Measurements from ENCODE around the gene APBA1.
"Not testable (repeated sequence)": the region's sequence is repeated elsewhere in the genome, so short reads cannot be mapped to it uniquely, and the experiment has no call there.

APBA1 gene

GRCh38 chr9:69604568-69605219, 67.5 kb downstream of the APBA1 start:
- peak; percentile 21 for DNase-seq (ENCODE audit: low spot score)

GRCh38 chr9:69603656-69604055, 68.5 kb downstream of the APBA1 start:
- no peak for DNase-seq (ENCODE audit: low spot score)

- no peak for DNase-seq (ENCODE audit: low spot score)
Observed at GRCh38 chr9:69602773-69603172, 69.4 kb downstream of the APBA1 start.

GRCh38 chr9:69601698-69602097, 70.5 kb downstream of the APBA1 start:
- peak; percentile 42 for DNase-seq (ENCODE audit: low spot score)

GRCh38 chr9:69600314-69601047, 71.7 kb downstream of the APBA1 start:
- DNase-seq (ENCODE audit: low spot score) = no peak

- DNase-seq (ENCODE audit: low spot score) = no peak
Observed at GRCh38 chr9:69599232-69599971, 72.8 kb downstream of the APBA1 start.

- DNase-seq (ENCODE audit: low spot score) = not testable (repeated sequence)
Observed at GRCh38 chr9:69596906-69597305, 75.3 kb downstream of the APBA1 start.

- no peak for DNase-seq (ENCODE audit: low spot score)
Observed at GRCh38 chr9:69594180-69594579, 78.0 kb downstream of the APBA1 start.

- no peak for DNase-seq (ENCODE audit: low spot score)
Observed at GRCh38 chr9:69593756-69594155, 78.4 kb downstream of the APBA1 start.

GRCh38 chr9:69593301-69593700, 78.9 kb downstream of the APBA1 start:
- DNase-seq (ENCODE audit: low spot score) = no peak

- no peak for DNase-seq (ENCODE audit: low spot score)
Observed at GRCh38 chr9:69590266-69590665, 81.9 kb downstream of the APBA1 start.

GRCh38 chr9:69589156-69589555, 83.0 kb downstream of the APBA1 start:
- no peak for DNase-seq (ENCODE audit: low spot score)

- DNase-seq (ENCODE audit: low spot score) = no peak
Observed at GRCh38 chr9:69585571-69585970, 86.6 kb downstream of the APBA1 start.

- peak; percentile 27 for DNase-seq (ENCODE audit: low spot score)
Observed at GRCh38 chr9:69584759-69585158, 87.4 kb downstream of the APBA1 start.

GRCh38 chr9:69583645-69584234, 88.4 kb downstream of the APBA1 start:
- DNase-seq (ENCODE audit: low spot score) = no peak

- DNase-seq (ENCODE audit: low spot score) = peak; percentile 83
Observed at GRCh38 chr9:69582544-69583297, 89.5 kb downstream of the APBA1 start.

GRCh38 chr9:69582018-69582417, 90.2 kb downstream of the APBA1 start:
- no peak for DNase-seq (ENCODE audit: low spot score)

GRCh38 chr9:69580582-69581214, 91.5 kb downstream of the APBA1 start:
- no peak for DNase-seq (ENCODE audit: low spot score)

GRCh38 chr9:69579760-69580581, 92.2 kb downstream of the APBA1 start:
- no peak for DNase-seq (ENCODE audit: low spot score)

- DNase-seq (ENCODE audit: low spot score) = no peak
Observed at GRCh38 chr9:69579032-69579758, 93.0 kb downstream of the APBA1 start.
